GM18511 (cell line): ENCODE measurements around the gene SORCS1.
A peak's percentile ranks its signal among the peaks of the same experiment; 100 is the strongest.

Experiments used
- ATAC-seq: cut with Tn5 transposase; IDR thresholded peaks from one replicate; pipeline ENCODE4 v1.9.1; 2021; ENCODE audit warnings: mild to moderate bottlenecking, moderate library complexity; ENCODE audit not compliant: unreplicated experiment

The SORCS1 gene

DNA sequence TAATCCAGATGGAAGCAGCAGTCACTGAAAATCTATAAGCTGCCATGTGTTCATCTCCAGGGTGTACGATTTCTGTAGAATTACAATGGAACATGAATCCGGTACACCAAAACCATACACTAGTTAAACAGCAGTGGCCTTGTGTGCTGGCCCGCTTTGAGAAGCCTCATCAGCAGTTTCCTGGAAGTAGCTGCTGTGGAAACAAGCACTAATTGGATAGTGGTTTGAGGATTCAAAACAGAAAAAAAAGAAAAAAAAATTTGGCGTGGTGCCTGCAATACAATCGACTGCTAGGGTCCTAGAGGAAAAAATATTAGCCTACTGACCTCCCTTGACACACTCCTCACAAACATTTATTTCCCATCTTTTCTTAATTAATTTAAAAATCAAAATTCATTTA is 545.9 kb downstream of the SORCS1 start:
- no peak for ATAC-seq

DNA sequence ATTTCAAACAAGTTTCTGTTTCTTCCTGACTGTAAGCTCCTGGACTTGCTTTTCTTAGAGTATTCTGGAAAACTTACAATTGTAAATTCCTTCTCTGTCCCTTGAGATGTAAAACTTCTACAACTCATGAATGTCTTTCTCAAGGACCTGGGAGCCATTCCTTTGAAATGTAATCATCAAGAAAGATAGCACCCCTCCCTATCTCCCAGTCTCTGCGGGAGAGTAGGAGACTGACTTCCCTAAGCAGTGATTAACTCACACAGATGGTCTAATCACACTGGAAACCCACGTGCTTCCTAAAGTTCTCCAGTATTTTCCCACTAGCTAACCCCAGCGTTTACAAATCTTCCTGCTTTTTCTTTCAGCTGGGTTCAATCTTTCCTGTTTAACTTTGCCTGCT is 549.4 kb downstream of the SORCS1 start:
- no peak for ATAC-seq

DNA sequence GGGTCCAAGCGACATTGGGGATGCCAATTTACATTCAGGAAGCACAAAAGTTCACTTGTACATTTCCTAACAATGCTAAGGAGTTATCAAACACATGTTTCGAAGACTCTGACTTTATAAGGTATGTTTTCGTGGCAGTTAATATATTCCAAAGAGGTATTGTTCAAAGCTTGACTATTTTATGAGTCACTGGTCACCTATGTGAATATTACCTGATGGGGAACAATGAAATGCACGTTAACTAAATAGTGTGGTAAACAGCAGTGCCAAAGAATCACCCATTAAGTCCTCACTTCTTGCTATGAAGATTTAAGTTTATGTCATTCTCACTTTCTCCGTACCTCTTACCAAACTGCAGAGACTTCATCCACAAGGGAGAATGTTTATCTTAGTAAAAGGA is 550.2 kb downstream of the SORCS1 start:
- ATAC-seq, result no peak

DNA sequence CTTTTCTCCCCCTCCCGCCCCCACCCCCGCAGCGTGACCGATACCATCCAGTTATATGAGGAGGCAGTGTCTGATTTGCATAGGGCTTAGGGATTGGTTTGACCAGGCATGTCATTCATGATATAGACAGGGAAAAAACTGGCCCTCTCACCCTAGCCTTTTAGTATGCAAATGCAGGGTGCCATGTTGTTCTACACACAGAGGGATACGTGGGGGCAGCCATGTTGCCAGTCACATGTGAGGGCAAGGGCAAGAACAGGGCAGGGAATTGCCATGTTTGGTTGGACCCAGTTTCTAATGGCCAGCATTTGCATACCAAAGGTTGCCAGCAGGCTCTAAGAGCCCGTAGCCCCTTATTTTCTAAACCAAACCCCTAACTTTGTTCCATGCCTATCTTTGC is 552.1 kb downstream of the SORCS1 start:
- ATAC-seq, result no peak

DNA sequence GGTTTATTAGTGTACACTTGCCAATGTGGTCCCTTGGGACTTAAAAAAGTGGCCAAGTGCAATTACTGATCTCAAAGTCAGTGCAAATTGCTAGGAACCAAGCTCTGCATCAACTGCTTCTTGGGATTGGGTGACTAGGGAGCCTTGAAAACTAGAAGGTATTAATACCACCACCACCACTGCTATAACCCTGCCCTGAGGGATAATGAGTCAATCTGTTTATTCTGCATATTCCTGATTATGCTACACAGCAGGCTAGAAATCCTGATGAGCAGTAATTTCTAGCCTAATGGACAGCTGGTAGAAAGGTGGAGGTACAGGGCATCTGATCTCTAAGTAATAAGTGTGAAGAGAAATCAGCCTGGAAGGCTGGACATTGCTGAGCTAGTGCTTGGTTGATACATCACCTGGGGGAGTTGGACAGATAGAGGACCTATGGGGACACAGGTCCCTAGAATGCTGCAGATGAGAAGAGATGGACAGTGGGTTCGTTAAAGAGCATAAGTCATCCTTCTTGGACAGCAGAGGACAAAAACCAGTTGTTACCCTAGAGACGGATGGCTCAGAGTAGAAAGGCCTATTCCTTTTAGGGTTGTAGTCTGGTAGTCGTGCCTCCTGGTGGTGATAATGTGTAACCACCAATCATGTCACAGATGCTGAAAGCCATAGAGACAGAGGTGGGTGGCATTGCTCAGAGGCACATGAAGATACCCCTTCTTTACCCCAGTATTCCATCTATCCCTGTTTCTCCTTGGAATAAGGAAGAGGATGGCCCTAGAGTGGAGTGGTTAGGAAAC is 554.8 kb downstream of the SORCS1 start:
- peak; percentile 58 for ATAC-seq

DNA sequence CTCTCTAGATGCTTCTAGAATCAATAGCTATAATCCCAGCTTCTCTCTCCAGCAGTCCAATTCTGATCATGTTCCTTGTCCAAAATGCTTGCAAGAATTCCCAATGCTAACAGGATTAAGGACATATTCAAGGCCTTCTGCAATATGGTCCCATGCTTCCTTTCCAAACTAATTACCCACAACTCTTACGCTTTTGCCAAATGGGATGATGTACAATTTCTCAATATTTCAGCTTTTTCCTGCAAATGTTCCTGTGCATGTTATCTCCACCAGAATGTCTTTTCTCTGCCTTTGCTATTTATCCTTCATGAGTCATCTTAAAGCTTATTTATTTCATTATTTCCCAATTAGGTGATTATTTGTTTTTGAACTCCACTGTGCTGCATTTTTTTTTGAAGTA is 556.4 kb downstream of the SORCS1 start:
- ATAC-seq, result no peak

DNA sequence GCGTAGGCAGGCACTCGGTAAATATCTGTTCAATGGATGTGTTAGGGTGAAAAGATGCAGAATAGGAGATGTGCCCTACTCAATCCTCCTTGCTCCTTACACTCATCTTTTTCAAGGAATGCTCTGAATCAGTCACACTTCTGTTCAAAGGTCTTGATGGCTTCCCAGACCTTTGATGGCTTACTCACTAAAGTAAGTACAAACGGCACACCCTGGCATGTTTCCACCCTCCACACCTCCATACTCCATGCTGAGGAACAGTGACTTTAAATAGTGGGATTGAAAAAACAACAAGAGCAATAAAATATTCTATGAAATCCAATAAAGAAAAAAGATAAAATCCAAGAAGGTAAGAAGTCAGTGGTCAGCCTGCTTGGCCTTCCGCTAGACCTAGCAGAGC is 569.2 kb downstream of the SORCS1 start:
- ATAC-seq, result no peak

DNA sequence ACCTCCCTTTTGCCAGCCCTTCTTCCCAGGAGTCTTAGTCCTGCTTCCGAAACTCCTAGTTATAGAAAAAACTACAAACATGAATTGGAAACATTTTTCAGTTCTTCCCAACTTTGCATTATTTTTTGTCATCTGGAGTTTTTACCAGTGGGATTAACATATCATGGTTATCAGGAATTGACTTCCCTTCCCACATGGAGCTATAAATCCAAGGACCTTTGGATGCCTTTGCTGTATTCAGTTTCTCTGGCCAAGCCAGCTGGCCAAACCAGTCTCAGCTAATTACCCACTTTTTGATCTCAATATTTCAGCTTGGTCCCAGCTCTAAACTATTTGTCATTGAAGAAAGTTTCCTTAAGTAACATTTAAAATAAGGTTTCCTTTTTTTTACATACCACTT is 570.6 kb downstream of the SORCS1 start:
- no peak for ATAC-seq

DNA sequence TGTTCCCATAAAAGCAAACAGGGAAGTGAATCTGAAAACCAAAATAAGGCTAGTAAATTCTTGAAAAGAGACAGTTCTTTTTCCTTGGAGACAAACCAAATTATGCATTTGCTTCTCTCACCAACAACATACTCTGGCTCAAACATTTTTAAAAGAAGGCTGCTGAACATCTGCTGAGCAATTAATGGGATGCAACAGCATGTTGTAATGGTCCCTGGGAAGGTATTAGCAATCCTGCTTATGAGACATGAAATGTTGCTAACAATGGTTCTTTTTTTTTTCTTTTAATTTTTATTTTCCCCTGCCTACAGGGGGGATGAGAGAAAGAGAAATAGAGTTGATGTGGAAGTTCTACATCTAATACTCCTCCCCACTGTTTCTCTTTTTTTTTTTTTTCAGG is 572.1 kb downstream of the SORCS1 start:
- no peak for ATAC-seq

DNA sequence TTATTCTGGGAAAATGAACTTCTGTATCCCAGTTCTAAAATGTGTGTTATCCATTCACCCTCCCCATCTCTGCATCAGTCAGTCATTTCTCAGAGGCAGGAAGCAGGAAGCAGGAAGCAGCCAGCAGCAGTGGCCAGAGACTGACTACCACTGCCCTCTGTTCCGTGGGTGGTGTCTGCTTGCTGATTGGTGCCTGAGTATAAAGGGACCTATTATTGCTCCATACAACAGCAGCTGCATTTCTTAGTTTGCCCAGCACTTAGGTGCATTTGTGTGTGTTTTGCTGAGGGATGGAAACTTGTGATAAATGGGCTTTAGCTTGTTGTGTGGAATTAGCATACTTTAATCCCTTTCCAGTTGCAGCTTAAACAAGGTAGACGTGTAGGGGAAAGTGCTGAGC is 582.2 kb downstream of the SORCS1 start:
- ATAC-seq, result peak; percentile 53

DNA sequence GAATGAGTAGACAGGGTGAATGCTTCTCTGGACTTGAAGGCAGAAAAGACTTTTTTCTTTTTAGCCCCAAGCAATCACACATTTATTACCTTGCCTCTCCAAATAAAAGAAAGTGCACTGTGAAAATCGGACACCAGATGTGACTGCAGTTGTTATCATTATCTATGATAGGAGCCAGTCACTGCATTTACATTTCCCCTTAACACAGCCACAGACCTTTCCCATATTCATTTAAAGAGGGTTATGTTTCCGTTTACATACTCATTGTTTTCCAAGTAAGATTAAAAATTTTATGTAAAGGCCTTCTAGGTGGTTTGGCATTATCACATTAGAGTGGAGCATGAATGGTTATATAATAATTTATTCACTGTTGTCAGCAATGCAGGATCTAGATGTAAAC is 586.8 kb downstream of the SORCS1 start:
- ATAC-seq, result no peak

DNA sequence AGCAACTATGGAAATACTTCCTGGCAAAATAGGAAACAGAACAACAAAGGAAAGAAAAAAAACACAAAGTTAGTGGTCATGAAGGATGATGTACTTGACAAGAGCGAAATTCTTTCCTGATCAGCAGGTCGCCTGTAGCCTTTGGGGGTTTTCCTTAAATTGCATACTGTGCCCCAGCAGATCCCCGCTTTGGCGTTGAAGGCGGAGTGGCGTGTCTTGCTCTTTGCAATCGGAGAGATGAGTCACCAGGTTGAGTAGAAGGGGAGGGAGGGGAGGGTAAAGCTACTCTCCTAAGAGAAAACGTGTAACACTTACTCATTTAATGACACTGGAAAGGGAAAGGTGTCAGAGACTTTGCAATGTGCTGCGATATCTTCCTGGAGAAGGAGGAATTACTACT is 587.2 kb downstream of the SORCS1 start:
- ATAC-seq, result no peak

DNA sequence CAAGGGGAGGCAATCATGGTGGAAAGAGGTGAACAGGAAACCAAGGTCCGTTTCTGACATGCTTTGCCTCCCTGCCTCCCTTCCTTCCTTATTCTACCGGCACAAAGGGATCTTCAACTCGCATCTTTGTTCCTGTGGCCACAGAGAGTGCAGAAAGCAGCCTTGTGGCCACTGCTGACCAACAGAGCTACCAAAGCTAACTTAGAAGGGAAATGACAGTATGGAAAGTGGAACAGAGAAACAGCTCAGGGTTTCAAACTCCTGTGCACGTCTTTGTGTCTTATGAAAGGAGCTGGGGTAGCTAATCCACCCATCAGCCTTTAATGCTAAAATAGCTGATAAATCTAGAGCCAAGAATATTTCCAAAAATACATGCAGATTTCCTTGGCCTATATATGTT is 588.0 kb downstream of the SORCS1 start:
- ATAC-seq, result peak; percentile 70

DNA sequence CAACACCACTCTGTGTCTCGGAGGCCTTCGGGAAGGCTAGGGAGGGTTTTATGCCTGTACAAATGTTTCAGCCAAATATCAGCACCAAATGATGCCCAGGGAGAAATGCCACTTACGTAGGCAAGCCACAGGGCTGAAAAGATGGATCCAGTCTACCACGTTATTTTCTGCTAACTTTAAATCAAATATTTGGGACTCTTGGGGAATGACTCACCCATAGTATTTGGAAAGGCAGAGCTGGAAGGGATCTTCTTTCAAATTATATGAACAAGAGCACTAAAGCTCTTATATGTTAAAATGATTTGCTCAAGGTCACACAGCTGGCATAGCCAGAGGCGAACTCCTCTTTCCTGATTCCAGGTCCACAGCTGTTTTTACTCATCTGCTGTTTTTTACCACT is 591.4 kb downstream of the SORCS1 start:
- ATAC-seq, result no peak

DNA sequence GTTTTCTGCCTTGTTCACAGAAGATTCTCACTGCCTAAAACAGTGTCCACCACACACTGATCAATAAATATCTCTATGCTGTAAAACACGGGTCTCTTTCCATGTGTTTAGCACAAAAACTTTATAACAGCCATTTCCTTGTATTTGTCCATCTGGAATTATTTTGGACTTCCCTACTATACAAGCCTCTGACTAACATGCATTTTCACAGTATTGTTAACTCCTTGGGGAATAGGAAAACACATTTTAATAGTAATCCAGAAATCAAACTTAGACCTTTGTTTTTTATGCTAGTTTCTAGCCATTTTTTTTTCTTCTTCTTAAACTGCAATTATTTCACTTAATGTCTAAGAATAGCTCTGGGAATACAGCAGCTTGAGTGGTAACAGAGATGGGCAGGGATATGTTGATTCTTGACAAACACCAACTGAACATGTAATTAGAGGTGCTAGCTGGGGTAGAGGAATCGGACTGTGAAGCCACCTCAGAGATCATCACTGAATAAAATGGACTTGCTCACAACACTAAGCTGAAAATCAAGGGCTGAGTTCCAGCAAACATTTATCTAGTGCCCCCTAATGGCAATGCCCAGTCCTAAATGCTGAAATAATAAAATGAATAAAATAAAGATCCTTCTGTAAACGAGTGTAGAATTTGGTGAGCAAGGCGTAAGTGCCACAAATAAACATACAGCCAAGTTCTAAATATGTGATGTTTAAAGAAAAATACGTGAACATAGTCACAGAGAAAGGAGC is 593.1 kb downstream of the SORCS1 start:
- ATAC-seq, result no peak

DNA sequence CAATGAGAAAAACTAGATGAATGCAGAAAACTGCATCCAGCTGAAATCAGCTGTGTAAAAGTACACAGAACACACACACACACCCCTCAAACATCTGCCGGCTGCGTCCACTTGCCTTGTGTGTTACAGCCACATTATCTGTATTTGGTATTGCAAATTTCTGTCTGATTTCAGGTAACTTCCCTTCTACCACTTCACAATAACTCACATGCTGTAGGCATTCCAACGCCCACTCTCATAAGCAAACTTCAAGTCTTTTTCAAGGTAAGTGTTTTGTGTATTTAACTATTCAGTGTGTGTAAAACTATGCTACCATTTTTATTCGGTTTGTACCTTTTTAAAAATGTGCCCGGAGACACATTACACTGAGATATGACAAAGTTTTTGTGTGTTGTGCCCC is 594.2 kb downstream of the SORCS1 start:
- no peak for ATAC-seq

DNA sequence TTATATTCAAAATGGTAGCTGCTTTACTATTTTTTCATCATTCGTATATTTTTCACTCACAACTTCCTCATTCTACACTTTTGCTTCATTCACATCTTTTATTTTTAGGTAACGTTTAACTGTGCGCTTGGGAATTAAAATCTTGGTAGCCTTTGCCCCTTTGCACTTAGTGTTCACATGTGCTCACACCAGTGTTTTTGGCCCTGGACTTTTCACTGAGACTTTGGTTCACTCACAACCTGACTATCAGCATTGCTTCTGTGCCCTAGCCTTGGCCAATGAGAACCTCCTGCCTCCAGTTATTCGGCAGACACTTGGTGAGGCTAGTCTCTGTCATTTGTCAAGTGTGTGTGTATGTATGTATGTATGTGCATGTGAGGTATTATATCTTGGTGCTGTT is 596.9 kb downstream of the SORCS1 start:
- ATAC-seq, result no peak

DNA sequence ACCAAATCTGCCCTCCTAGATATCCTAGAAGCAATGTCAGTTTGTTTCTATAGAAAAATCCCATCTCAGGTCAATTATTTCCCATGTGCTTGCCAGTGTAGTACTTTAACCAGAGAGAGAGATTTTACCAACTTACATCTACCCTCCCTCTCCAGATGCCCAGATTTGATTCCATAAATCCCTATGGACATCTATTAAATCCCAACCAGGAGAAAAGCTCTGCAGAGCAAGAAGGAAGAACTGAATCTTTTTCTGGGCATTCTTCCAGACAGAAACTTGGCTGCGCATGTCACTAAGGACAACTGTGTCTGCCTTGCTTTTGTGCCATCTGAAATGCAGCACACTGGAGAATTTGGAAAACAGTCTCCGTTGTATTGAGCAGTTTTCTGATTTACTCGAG is 597.6 kb downstream of the SORCS1 start:
- no peak for ATAC-seq

DNA sequence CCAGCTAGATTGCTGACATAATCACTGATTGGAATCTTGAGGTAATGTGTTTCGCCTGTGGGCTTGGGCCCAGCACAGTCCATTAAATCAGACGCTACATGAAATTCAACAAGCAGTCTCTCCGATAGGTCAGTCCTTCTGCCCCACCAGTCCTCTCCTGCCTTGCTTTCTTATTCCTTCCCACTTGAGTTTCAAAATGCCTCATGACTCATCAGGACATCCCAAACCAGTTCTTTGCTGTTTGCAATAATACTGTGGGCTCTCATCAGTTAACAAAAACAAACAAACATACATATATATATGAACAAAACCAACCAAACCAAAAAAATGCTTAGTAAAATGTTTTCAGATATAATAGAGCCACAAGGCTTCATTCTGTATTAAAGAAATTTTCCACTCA is 599.0 kb downstream of the SORCS1 start:
- no peak for ATAC-seq

DNA sequence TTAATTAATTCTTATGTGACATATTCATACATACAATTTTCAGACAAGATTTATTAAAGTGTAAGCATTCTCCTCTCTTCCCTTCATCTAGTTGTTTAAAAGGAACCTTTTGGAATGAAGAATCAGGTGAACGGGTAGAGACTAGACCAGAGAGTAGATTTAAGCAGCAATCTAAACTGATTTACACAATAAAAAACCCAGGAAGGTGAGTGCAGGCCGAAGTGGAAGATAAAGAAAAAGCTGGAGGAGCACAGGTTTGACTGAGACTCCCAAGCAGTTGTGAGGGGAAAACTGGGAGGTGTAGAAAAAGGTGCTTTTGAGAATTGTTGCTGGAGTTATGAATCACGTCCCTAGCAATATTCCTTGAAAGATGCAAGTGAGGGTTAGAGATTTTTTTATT is 601.1 kb downstream of the SORCS1 start:
- ATAC-seq, result no peak

DNA sequence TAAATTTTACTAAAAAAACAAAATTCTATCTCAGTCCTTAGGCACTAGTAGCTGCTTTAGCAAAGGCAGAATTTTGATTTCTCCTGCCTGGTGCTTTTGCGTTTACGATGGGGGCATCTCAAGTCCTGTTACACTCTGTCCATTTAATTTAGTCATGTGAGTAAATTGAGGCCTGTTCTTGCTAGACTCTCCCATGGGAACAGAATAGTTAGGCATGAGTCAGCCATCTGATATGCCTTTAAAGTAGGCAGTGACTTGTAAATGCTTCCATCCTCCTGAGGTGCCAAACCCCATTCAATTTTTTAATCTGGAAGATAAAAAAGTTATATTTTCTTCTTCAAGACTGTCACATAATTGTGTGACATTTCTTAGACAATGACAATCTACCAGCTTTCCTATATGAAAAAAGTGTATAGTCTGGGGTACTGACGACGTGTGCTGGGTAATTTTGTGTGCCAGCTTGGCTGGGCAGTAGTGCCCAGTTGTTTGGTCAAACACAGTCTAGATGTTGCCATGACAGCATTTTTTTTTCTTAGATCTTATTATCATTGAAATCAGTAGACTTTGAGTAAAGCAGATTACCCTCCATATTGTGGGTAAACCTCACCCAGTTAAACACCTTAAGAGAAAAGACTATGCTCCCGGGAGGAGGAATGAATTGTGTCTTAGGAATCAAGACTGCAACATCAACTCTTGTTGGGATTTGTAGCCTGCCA is 603.4 kb downstream of the SORCS1 start:
- ATAC-seq, result no peak

DNA sequence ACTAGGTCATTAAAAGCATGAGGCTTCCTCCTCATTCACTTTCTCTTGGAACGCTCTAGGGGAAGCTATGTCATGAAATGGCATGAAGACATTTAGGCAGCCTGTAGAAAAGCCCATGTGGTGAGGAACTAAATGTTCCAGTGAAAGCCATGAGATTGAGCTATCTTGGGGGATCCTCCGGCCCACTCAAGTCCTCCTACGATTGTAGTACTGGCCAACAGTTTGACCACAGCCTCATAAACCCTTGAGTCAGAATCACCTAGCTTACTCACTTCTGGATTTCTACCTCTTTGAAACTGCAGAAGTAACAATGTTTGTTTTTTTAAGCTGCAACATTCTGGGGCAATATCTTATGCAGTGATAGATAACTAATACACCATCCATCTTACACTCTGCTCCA is 605.1 kb downstream of the SORCS1 start:
- no peak for ATAC-seq
